ENCODE measurements around the gene CLIC3.

CLIC3 gene

DNA sequence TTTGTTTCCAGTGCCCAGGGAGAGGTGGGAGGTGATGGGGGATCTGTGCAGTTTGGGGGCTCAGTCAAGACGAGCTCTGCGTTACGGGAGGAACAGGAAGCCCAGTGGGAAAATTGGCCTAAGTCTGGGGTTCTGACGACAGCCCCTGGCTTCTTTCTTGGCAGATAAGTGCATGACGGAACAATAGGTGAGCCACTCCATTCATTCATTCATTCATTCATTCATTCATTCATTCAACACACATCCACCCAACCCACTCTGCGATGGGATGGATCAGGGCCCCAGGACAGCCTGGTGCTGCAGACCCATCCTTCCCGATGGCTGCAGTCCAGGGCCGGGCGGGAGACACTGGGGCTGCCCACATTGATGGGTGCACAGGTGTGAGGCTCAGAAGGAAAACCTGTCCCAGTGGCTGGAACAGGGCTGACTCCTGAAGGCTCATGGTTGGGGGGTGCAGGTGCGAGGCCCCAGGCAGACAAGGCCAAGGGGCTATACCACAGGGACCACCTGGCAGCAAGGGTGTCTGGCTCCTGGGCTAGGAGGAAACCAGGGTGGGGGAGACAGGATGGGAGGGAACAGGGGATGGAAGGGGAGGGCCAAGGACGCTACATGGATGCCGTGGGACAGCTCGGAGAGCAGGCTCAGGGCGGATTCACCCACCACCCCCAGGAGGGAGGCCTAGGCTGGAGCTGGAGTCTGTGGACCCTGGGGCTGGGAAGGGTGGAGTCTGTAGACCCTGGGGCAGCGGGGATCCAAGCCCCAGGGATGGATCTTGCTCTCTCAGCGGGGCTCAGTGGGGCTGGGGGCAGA, 15.5 kb downstream of the CLIC3 start:
- no peak for DNase-seq (ENCODE audit: low read depth)

- DNase-seq (ENCODE audit: low read depth) = no peak
These were observed 16.4 kb downstream of the CLIC3 start for GRCh38 chr9:136979769-136980587.

GRCh38 chr9:136978865-136979544, 17.4 kb downstream of the CLIC3 start:
- no peak for DNase-seq (ENCODE audit: low read depth)

GRCh38 chr9:136978073-136978864, 18.1 kb downstream of the CLIC3 start:
- peak; percentile 47 for DNase-seq (ENCODE audit: low read depth)

GRCh38 chr9:136977649-136978072, 18.7 kb downstream of the CLIC3 start:
- DNase-seq (ENCODE audit: low read depth) = no peak

- peak; percentile 76 for DNase-seq (ENCODE audit: low read depth)
These were observed 19.1 kb downstream of the CLIC3 start, which contains the start of gene PTGDS for GRCh38 chr9:136977223-136977622. TSS of gene PTGDS (plus strand) at chr9:136977504. CDS start at chr9:136977579, 75 bp downstream.

- DNase-seq (ENCODE audit: low read depth) = no peak
These were observed 20.7 kb downstream of the CLIC3 start for GRCh38 chr9:136975644-136976043.

- no peak for DNase-seq (ENCODE audit: low read depth)
These were observed 21.4 kb downstream of the CLIC3 start for GRCh38 chr9:136974817-136975535.

GRCh38 chr9:136973618-136974617, 22.4 kb downstream of the CLIC3 start:
- DNase-seq (ENCODE audit: low read depth) = no peak

DNA sequence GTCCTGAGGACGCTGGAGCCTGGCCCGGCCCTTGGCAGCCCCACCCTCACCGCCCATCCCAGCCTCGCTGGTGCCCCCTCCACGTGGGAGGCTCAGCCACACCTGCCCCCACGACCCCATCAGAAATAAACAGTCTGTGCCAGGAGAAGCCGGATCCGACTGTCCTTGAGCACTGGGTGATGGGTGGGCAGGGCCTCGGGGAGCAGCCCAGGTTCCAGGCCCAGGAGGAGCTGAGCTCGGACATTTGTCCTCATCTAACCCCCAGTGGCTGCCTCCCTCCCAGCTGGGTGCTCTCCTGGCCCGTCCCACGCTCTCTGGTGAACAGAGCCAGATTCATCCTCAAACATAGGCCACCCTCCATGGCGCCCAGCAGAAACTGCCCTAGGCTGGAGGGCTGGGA, 23.6 kb downstream of the CLIC3 start:
- DNase-seq (ENCODE audit: low read depth) = no peak

DNA sequence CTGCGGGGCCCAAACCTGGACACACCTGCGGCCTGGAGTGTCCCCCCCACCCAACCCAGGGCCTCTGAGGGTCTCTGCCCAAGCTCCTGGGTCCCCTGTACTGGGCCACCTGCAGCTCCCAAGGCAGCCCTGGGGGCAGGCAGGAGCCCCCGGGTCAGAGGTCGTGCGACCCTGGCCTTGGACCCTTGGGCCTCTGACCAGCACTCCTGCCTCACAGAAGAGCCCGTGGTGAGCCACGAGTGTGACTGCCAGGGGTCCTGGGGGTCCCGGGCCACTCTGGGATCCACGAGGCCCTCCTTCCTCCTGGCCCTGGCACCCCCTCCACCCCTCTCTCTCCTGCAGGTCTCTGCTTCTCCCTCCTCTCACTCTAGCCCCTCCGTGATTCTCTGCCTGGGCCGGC, 24.0 kb downstream of the CLIC3 start:
- DNase-seq (ENCODE audit: low read depth) = no peak

DNA sequence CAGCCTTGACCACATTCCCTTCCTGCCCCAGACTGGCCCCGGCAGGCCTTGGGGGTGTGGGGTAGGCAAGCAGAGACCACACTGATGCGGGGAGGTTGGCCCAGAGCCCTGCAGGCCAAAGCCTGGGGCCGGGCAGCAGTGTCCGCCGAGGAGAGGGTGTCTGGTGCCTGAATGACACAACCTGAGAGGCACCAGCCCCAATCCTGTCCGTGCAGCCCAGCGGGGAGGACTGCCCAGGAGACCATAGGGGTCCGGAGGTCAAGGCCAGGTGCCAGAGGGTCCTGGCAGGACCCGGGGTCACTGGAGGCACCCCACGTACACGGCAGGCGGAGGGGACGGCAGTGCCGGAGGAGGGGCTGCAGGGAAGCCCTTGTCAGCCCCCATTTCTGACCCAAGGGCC, 24.6 kb downstream of the CLIC3 start:
- no peak for DNase-seq (ENCODE audit: low read depth)

DNA sequence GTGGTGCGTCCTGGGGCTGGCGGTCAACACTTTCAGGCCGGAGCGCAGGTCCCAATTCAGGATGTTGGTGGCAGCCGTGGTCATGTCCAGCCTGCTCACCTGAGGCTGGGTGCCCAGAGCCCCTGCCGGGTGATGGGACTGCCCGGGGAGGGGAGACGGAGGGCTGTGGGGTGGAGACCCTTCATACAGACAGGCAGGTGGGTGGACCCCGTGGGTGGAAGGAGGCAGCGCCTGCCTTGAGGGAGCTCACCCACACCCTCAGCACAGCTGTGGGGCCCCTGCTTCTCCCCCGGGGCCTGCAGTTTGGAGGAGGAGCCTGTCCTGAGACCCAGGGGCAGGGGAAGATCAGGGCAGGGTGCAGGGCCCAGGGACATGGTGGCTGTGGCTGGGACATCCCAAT, 26.0 kb downstream of the CLIC3 start:
- DNase-seq (ENCODE audit: low read depth) = no peak

GRCh38 chr9:136969774-136970173, 26.6 kb downstream of the CLIC3 start:
- DNase-seq (ENCODE audit: low read depth) = no peak

DNA sequence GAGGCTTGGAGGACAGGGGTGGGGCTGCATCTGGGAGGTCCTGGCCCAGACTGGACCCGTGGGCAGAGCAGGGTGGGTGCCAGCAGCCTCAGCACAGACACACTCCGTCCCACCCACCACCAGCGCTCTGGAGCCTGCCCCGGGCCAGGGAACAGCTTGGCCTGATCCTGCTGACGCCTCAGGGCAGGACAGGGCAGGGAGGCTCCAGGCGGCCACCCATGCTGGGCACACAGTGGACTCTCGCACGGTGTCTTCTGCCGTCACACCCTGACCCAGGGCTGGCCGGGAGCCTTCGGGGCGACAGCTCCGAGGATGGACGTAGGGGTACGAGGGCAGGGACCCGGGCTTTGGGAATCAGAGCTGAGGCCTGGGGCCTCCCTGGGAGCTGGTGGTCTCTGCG, 27.2 kb downstream of the CLIC3 start:
- DNase-seq (ENCODE audit: low read depth) = no peak

DNA sequence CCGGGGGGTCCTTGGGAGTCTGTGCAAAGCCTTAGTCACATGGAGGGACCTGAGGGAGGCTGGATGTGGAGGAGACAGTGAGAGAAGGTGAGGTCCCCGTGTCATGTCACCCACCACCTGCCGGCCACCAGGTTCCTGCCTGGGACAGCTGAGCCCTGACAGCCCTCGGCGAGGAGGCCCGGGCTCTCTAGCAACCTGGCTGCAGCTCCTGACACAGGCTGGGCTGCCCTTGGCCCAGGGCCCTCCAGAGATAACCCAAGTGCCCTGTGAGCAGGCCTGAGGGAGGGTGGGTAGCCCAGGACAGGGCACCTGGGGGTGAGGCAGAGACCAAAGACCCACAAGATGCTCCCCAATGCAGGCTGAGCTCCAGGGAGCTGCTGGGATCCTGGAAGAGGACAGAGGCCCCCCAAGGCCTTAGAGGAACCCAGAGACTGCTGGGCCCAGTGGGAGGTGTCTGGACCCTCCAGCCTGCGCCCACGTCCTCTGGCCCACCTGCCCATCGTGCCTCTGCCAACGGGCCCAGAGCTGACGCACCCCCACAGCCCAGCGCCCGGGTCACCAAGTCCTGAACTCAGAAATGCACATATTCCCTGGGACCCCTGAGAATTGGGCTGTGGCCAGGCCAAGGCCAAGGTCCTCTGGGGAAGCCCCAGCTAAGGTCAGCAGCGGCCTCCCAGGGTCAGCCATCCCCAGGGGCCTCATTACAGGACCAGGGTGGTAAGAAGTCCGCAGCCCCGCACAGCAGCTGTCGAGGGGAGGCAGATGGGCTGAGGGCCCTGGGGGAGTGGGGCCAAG, 27.8 kb downstream of the CLIC3 start:
- no peak for DNase-seq (ENCODE audit: low read depth)

DNA sequence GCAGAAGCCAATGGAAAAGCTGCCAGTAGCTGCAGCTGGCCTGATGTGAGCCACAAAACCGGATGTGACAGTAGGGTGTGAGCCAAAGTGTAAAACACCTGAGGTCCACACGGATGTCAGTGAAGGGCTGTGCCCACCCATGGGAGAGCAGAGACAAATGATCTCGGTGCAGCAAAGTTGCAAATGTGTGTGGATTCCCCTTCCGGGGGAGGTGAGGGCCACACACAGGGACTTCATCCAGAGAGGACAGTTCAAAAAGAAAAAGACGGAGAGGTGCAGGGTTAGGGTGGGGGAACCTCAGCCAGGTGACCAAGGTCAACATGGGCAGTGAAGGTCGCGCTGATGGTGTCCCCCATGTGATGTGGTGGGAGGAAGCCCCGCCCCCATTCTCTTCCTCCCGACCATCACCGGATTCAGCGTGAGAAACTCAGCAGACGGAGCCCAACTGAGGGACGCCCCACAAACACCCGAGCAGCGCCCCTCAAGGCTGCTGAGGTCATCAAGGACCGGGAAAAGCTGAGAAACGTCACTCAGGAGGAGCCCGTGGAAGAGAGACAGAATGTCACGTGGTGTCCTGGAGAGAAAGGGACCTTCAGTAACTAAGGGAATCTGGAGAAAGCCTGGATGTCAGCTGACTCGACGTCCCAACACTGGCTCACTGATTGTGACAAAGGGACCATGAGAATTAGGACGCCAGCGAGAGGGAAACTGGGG, 30.4 kb downstream of the CLIC3 start:
- no peak for DNase-seq (ENCODE audit: low read depth)

DNA sequence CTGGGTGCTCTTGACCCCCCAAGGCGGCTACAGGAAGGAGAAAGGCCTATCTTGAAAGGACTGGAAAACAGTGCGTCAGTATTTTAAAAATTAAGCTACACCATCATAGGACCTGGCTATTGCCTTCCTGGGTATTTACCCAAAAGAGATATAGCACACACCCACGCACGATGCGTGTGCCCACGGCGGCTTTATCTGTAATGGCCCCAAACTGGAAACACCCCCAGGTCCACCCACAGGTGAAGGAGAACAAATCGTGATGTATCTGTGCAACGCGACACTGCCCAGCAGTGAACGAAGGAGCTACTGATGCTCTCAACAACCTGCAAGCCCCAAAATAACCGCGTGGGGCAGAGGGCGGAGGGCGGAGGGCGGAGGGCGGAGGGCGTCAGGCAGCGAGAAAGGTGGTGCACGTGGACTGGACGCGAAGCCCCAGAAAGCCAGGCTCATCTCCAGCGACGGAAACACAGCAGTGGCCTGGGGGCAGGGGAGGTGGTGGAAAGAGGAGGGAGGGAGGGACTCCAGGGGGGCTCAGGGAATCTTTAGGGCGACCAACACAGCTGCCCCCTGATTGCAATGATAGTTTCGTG, 31.4 kb downstream of the CLIC3 start:
- no peak for DNase-seq (ENCODE audit: low read depth)
